Stimulated activated CD8-positive, alpha-beta memory T cell treated with anti-CD3 and anti-CD28 coated beads, Interleukin-12 subunit alpha, Interleukin-12 subunit beta, amount 100 ng/mL, for 24 hours (primary cell): ENCODE data around the gene PITPNM1.

Experiments used
- DNase-seq: peaks from one replicate; pipeline ENCODE4 v3.0.0-alpha.2; 2020; ENCODE audit errors: extremely low read depth

PITPNM1 gene

DNA sequence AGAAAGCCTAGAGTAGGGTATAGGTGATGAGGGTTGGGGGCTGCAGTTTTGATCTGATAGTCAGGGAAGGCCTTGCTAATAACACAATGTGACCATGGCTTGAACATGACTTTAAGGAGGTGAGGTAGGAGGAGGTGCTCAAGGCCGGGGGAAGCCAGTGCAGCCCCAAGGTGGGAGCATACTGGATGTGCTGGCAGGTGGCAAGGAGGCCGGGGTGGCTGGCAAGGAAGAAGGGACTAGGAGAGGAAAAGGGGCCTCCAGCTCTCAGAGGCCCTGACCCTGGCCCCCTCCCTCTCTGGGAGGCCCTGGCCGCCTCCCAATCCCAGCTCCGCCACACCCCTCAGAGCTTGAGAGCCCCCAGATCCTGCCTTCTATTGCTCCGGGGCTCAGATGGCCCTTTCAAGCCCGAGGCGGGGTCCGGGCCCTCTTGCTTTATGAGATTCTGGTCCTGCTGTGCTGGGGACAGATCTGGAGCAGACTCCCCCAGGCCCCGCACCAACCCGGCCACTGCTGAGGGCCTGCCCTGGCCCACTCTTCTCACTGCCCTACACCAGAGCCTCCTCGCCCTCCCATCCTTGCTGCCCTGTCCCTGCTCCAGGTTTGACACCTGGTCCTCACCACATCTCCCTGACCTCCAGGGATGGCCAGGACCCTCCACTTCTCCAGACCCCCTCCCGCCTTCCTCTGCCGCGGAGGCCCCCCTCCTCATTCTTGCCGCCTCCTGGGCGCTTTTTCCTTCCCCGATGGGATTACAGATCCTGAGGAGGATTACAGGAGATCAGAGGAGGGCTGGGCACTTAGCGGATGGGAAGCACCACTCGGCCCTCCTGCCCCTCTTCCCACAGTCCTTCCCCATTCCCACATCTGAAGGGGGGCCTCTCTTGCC is 1.8 kb downstream of the PITPNM1 start:
- DNase-seq, result no peak

DNA sequence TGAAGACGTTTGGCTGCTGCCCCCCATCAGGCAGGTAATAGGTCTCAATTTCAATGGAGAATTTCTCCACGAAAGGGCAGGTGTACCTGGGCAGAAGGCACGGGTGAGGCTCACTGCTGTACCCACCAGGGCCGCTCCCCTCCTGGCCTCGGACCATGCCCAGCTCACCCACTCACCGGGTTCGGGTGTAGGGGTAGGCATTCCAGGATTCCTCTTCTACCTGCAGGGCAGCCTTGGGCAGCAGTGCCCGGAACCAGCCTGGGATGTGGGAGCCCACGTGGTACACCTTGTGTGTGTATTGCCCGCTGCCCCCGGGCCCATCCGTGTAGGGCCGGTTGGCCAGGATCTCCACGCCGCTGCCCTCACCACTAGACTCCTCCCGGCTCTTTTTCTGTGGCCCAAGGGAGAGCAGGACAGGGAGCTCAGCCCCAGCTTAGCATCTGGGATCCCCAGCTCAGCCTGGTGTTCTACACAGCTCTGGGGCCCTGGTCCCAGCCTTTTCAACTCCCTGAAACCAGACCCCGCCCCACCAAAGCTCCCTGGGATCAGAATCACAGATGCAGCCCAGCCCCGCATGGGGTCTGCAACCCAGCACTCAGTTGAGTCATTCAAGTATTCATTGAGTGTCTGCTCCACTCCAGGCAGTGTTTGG is 2.7 kb downstream of the PITPNM1 start:
- no peak for DNase-seq

DNA sequence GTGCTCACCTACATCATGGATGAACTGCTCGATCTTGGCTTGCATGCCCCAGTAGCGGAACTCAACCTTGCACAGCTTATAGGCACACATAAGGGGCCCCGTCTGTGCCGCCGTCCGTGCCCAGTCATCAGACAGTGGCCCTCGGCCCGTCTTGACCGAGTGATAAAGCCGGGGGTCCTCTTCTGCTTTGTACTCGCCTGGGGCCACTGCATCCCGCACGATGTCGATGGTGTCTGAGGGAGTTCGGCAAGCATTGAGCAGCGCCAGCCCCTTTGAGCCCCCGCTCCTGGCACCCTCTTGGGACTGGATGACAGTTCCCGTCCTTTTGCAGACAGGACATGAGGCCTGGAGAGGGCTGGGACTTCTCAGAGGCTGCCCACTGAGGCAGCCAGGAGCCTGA is 3.3 kb downstream of the PITPNM1 start:
- no peak for DNase-seq

DNA sequence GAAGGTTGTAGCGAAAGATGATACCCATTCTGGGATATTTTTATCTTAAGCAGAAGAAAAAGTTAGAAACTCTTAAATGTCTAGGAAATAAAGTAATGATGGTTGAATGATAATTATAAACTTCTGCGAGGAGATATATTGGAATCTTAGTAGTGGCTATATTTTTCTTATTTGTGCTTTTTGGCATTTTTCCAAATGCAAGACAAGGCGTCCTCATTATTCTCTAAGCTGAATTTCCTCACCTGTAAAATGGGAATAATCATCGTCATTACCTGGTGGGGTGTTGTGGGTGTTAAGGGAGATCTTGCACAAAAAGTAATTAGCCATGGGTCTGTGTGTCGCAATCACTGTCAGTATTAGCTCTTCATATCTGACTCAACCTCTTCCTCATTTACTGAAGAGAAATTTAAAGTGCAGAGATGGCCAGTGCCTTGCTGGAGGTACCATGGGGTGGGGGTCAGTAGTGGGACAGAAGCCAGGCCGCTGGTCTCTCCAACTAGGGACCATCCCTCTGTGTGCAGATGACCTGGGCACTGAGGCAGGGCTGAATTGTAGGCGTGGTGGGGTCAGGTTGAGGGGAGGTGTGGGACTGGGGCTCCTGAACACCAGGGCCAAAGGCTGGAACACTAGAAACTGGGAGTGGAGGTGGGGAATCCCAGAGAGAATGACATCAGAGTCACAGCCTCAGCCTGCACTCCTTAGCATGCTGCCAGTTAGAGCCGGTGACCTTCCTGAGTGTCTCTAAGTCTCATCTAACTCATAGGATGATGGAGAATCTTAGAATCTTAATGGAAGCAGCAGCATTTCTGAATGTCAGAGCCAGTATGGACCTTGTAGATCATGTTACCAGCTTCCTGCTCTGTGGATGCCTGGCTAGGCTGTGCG is 4.1 kb downstream of the PITPNM1 start:
- no peak for DNase-seq

DNA sequence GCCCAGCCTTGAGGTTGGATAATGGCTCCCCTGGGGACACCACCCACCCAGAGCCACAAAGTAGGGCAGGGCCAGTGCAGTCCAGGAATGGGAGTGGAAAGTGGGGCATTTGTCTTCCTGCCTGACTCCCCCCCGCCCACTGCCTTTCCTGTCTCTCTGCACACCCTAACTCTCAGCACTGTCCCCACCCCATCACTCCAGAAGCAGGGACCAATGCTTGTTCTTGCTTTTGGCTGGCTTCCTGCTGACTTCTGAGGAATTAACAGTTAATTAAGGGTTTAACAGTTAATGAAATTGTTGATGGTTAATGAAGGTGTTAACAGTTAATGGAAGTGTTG is 4.7 kb downstream of the PITPNM1 start:
- no peak for DNase-seq

DNA sequence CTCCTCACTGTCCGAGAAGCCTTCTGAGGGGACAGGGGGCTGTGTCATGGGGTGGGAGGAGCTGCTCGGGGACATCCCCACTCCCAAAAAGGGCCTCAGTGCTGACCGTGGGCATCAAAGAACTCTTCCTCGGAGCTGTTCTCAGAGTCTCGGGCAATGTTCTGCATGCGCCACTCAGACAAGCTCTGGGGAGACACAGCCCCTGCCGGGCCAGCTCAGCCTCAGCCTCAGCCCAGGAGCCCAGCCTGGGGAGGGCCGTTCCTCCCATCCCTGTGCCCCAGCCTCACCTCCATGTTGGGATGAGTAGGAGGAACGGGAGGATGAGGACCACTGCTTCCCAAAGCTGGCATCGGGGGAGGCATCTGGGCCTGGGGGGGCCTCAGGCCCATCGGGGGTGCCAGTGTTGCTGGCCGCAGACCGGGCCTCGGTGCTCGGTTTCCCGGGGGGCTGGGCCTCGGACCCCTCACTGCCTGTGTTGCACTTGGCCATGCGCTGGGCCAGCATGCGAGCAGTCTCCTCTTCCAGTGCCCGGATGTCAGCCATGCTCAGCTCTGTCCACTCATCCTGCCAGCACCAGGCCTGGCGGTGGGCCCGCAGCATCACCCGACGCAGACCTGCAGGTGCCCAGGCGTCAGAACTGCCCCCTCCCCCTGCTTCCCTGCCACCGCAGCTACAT is 5.2 kb downstream of the PITPNM1 start:
- DNase-seq, result no peak

DNA sequence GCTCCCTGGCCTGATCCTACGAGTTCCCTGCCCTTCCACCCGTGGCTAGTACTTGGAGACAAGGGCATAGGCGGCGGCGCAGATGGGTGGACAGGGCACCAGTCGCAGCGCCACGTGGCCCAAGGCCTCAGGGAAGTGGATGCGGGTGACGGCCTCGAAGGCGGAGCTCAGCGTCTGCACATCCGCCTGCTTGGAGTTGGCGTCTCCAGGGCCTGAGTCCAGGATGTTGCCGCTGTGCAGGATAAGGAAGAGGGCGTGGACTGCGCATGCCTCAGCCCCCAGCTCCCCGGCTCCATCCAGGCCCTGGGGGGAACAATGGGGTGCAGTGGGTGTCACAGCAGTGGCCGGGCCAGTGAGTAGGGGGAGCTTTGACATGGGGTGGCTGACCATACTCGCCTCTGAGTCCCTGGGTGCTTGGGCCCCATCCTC is 6.6 kb downstream of the PITPNM1 start:
- DNase-seq, result no peak

DNA sequence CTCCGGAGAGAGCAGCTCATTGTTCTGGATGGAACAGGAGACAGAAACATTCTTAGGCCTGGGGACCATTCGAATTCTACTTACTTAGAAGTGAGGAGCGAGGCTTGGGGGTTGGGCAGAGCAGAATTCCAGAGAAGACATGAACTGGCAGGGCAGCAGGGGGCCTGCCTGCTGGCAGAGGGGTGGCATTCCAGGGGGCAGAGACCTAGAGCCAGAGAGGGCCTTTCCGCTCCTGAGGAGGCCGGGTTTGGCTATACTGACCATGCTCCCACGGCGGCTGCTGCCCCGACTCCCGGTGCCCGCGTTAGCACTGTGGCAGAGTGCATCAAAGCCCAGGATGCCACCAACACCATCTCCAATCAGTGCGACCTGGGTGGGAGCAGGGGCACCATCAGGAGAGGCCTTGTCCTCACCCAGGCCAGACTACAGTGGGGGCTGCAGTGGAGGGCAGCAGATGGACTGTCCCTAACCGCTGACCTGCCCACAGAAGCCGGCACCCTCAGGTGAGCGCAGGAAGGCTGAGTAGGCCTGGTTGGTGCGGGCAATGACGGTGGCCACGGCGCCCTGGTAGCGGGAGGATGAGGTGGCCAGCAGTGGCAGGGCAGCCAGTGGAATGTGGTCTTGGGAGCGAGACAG is 7.4 kb downstream of the PITPNM1 start:
- DNase-seq, result no peak

DNA sequence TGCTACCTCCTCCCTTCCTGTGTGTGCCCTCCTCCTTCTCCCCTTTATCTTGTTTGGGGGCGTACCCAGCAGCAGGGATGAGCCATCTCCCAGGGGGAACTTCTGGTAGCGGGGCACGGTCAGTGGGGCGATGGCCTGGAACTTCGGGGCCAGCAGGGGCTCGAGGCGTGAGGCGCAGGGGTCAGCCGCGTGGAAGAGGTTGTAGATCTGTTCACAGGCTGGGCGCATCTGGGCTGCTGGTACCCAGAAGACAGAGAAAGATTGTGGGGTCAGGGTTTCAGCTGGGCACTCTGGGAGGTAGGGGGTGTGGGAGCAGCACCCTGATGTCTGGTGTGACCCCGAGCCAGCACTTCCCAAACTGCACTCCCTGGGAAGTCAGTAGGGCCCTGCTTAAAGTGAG is 9.1 kb downstream of the PITPNM1 start:
- DNase-seq, result no peak

DNA sequence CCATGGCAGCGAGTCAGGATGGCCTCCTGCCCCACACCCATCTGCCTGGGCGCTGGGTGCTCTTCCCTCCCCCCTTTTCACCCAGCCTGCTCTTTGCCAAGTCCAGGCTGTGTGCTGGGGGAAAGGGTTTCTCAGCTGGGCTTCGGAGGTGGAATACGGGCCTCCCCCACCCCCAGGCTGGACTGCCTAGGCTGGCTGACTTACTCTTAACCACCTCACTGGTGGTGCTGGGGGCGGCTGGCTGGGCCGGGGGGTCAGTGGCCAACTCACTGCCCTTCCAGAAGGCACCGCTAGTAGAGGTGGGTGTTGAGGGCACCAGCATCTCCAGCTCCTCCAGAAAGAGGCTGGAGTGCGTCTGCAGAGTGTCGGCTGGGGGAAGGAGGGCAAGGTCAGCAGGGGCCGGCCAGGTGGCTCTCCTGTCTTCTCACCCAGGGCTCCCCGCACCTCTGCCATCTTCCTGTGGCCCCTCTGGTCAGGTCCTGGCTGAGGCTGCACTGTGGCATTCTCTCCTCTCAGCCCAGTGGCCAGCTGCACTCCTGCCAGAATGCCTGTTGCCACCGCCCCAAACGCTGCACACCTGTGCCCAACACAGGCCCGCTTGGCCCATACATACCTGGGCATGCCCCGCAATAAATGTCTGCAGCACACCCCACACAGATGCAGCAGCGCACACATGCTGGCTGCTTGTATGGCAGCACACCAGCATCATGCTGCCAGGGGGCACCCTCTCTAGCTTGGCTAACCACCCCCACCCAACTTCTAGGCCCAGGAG is 9.7 kb downstream of the PITPNM1 start:
- DNase-seq, result no peak

DNA sequence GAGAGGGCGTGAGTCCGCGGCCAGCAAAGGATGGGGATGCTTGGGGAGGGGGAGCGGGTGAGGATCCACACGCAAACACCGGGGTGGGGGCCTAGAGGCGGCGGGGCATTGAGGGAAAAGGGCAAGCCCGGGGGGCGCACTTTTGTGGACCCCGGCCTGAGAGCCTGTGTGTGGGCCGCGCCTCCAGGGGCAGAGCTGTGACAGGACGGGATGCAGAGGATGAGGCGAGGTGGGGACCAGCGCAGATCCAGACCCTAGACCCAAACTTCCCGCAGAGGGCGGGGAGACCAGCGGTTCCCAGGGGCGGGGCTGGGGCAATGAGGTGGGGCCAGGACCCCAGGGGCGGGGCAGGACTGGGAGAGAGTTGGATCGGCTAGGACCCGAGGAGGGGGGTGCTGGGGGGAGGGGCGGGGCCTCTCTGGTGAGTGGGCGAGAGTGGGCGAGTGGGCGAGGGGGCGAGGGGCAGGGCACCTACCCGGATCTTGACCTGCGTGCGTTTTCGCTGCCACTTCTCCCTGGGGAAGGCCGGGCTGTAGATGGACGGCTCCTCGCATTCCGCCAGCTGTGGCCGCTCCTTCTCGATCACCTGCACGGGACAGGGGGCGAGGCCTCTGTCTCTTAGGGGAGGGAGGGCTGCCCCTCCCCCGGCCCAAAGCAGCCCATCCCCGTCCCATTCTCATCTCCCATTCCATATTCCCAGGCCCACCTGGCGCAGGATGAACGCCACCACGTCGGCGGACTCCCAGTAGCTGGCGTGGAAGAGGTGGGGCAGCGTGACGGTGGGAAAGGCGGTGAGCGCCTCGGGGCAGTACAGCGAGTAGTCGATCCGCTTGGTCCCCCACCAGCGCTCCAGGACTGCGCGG is 10.6 kb downstream of the PITPNM1 start:
- DNase-seq, result no peak

DNA sequence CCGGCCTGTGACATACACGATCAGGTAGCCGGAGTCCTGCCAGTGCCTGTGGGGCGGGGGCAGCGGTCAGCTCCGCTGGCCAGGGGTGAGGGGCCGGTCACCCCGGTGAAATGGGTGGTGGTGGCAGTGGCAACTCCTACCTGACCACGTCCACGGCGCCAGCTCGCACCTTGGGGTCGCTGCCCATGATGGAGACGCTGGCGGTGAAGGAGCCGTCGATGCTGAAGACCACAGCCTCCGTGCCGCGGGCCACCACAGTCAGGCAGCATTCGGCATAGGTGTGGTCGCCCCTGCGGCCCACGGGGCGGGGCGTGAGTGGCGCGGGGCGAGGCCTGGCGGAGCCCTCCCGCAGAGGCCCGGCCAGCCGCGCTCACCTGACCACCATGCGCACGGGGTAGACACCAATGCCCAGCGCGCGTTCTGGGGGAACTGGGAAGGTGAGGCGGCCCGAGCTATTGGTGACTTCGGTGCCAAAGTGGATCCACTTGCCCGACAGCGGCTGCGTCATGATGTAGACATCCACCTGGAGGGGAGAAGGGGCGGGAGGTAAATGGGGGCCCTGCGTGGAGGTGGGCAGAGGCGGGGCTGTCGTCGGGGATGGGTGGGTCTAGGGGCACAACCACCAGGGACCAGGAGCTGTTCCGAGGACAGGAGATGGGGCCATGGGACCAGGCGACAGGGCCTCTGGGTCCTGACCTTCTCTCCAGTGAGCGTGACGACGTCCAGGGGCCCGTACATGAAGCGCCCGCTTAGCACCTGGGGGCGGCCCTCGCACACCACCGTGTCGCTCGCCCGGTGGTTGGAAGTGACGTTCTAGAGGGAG is 11.4 kb downstream of the PITPNM1 start:
- DNase-seq, result no peak

DNA sequence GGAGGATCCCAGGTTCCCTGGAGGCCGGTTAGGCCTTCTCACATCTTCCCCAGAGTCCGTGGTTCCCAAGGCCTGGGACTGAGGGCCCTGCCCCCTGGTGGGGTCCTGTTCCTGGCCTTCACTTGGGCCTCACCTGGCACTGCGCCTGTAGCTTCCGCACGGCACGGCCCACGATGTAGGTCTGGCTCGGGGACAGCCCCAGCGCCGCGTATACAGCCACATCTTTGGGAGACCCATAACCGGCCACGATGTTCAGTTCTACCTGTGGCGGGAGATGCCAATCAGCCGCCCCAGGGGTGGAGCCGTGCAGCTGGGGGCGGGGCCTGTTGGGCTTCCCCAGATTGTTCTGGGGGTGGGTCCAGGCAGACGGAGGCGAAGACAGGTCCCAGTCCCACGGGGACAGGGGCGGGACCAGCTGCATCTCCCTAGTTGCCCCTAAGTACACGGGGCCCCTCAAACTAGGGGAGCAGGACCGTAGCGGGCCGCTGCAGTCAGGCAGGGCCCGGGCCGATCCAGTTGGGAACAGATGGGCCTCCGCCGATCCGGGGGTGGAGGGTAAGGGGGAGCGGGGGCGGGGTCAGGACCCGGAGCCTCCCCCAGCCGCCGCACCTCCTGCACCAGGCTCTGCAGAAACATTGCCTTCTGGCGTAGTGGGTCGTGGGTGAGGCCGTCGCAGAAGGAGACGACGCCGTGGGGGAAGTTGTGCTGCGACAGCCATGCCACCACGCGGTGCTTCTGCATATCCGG is 12.2 kb downstream of the PITPNM1 start:
- DNase-seq, result no peak

DNA sequence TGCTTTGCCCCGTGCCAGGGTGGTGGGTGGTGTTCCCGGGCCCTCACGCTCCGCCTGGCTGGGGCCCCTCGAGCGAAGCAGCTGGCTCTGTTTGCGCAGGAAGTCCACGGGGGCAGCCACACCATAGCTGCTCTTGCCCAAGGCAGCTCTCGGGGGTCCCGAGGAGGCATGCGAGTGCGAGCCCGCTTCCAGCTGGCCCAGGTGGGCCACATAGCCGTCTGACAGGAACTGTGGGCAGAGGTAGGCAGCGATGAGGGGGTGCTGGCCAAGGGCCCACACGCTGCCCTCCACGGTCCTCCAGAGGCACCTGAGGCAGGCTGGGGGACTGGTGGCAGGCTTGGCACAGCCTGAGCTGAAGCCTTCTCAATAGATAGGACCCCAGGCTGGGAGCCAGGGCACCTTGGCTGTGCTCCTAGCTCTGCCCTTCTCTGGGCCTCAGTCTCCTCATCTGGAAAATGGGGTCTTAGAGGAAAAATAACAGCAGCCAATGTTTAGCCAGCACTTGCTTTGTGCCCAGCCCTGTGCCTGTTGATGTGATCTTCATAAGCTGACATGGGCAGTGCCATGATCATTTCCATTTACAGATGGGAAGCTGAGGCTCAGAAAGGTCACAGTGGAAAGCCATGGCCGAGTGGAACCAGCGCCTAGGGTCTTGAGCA is 13.0 kb downstream of the PITPNM1 start:
- DNase-seq, result no peak

DNA sequence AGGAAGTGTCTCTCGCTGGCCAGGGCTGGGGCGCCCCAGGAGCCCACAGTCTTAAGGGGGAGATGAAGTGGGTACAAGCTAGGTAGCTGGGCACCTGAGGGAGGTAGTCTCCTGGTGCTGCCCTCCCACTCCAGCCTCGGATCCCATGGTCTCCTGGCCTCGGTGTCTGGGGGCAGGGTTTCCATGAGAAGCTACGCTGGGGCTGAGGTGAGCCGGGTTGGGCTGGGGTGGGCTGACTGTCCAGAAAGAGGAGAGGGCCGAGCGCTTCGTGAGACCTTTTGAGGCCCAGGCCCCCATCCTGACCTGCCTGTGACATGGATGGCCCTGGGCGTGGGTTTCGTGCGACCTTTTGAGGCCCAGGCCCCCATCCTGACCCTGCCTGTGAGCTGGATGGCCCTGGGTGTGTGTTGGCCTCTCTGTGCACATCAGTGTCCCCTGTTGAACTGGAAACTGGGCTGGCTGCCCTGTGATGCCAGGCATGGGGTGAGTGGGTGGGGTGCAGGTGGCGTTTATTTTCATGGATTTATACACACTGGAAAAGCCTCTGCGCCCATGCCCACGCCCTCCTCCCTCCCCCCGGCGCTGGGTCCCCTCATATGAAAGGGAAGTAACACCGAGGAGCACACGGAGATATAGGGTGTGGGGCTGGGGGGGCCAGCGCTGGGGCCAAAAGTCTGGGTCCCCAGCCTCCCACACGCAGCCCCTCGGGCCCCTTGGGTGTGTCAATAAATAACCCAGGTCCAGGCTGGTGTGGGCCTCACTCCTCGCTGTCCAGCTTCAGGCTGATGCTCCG is 13.7 kb downstream of the PITPNM1 start:
- DNase-seq, result no peak

DNA sequence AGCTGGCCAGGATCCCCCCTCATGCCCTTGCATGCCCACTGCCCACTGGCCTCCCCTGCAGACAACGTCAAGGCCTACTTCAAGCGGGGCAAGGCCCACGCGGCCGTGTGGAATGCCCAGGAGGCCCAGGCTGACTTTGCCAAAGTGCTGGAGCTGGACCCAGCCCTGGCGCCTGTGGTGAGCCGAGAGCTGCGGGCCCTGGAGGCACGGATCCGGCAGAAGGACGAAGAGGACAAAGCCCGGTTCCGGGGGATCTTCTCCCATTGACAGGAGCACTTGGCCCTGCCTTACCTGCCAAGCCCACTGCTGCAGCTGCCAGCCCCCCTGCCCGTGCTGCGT is 14.5 kb downstream of the PITPNM1 start:
- no peak for DNase-seq
